K562 (cell line): ENCODE measurements around the gene FIBIN. TPM values are rescaled to one million over a fixed set of nuclear protein-coding genes. Genes with fewer than 3 reads are reported as not detected.

ENCODE experiments used
- ATAC-seq: fragments of 200-7000 bp; cut with Tn5 transposase; 3 replicates; pipeline ENCODE4 v1.9.1; 2020; ENCODE audit warnings: moderate library complexity
- BruUV-seq: library from RNA; stranded (reverse); fragments of 400-500 nt; replicated peaks from 2 replicates; lab custom pipeline; 2021; lab: Mats Ljungman, UMichigan
- CTCF ChIA-PET: fragments of 300-600 bp; formaldehyde crosslinking; extraction: SDS; loops from one replicate; lab custom pipeline; 2021; ENCODE audit warnings: low intra/inter-chr PET ratio; lab: Yijun Ruan, JAX
- POLR2A ChIA-PET: fragments of 300-600, 350-650 bp; sonication (Branson Sonifier 250); formaldehyde crosslinking; extraction: SDS; loops from one replicate; lab custom pipeline; 2021; ENCODE audit warnings: antibody characterized with exemption, inconsistent platforms; lab: Yijun Ruan, JAX
- DNase-seq, 4 experiments: peaks; one replicate each; pipeline versions ENCODE4 v3.0.0 to v3.0.0-alpha.2; 2011 to 2018; ENCODE audit warnings: low spot score in 3 of 4, mixed read lengths in 3 of 4; ENCODE audit errors: extremely low read depth in 1 of 4
- FAIRE-seq: peaks from 2 replicates; lab custom pipeline; 2011; peaks lifted over from hg19 to GRCh38; lab: Jason Lieb, UNC
- H2AFZ ChIP-seq: 2 replicates; pipeline ENCODE4 v1.6.0; 2011; ENCODE audit warnings: low read depth, low read length, control low read depth, inconsistent platforms
- H3K27ac ChIP-seq: fragments of 200-600 bp; 3 replicates; pipeline ENCODE4 v1.8.0; 2011; ENCODE audit warnings: low read depth, mild to moderate bottlenecking, control low read depth, inconsistent platforms, low read length, moderate library complexity, mixed read lengths; ENCODE audit errors: extremely low read depth
- H3K27me3 ChIP-seq, 2 experiments: fragments of 300-600 bp in 1 of 2; 2 replicates in 1 of 2; 3 replicates in 1 of 2; pipeline versions ENCODE4 v1.6.0 to v1.8.0; 2011; ENCODE audit warnings: inconsistent platforms in 2 of 2, low read length in 2 of 2, mild to moderate bottlenecking in 1 of 2, mixed read lengths in 1 of 2, moderate library complexity in 1 of 2; ENCODE audit not compliant: control insufficient read depth in 2 of 2, insufficient read depth in 2 of 2
- H3K36me3 ChIP-seq: fragments of 300-600 bp; 3 replicates; pipeline ENCODE4 v1.8.0; 2011; ENCODE audit warnings: mild to moderate bottlenecking, low read length, inconsistent platforms; ENCODE audit not compliant: control insufficient read depth, insufficient read depth
- H3K4me1 ChIP-seq, 2 experiments: fragments of 200-600 bp in 1 of 2; replicated peaks in 1 of 2; 2 replicates in 1 of 2; 3 replicates in 1 of 2; pipeline versions ENCODE4 v1.5.1 to v1.8.0; 2011; ENCODE audit warnings: inconsistent platforms in 2 of 2, low read length in 2 of 2, mild to moderate bottlenecking in 1 of 2, mixed read lengths in 1 of 2, moderate library complexity in 1 of 2; ENCODE audit not compliant: control insufficient read depth in 2 of 2, insufficient read depth in 2 of 2
- H3K4me2 ChIP-seq: 2 replicates; pipeline ENCODE4 v1.6.1; 2011; ENCODE audit warnings: low read length, control low read depth, inconsistent platforms, mixed read lengths; ENCODE audit not compliant: insufficient read depth
- H3K4me3 ChIP-seq: fragments of 200-600 bp; sonication (generic), shearing (Covaris generic); 2 replicates; pipeline ENCODE4 v1.5.1; 2016; ENCODE audit warnings: control low read depth, inconsistent platforms
- H3K79me2 ChIP-seq: fragments of 200-600 bp; 3 replicates; pipeline ENCODE4 v1.8.0; 2011; ENCODE audit warnings: low read length, inconsistent platforms; ENCODE audit not compliant: control insufficient read depth, insufficient read depth
- H3K9ac ChIP-seq, 2 experiments: 2 replicates each; pipeline versions ENCODE4 v1.6.0 to v1.6.1; 2011; ENCODE audit warnings: low read depth in 2 of 2, low read length in 2 of 2, control low read depth in 1 of 2, inconsistent platforms in 1 of 2, mild to moderate bottlenecking in 1 of 2, mixed read lengths in 1 of 2; ENCODE audit not compliant: insufficient read depth in 1 of 2
- H3K9me1 ChIP-seq: one replicate; pipeline ENCODE4 v1.6.0; 2011; ENCODE audit warnings: inconsistent platforms, mild to moderate bottlenecking, low read length, moderate library complexity; ENCODE audit not compliant: control insufficient read depth, insufficient read depth
- H3K9me3 ChIP-seq: replicated peaks from 2 replicates; pipeline ENCODE4 v1.5.1; 2011; ENCODE audit warnings: low read depth, low read length, inconsistent platforms; ENCODE audit not compliant: control insufficient read depth, insufficient read depth
- H4K20me1 ChIP-seq: replicated peaks from 2 replicates; pipeline ENCODE4 v1.6.1; 2011; ENCODE audit warnings: low read length, inconsistent platforms, mixed read lengths; ENCODE audit not compliant: control insufficient read depth, insufficient read depth
- GABPB2 ChIP-seq: fragments of 250-450 bp; sonication (Bioruptor Pico); conservative IDR thresholded peaks from 2 replicates; pipeline ENCODE4 v1.5.1; 2021; ENCODE audit warnings: mild to moderate bottlenecking
- MED1 ChIP-seq: sonication (generic); formaldehyde crosslinking; IDR thresholded peaks from 2 replicates; pipeline ENCODE4 v1.8.1; 2023; ENCODE audit warnings: missing genetic modification reagents, borderline replicate concordance
- NFRKB ChIP-seq: fragments of 450-650 bp; IDR thresholded peaks from 2 replicates; pipeline ENCODE4 v1.6.1; 2016; ENCODE audit warnings: low read depth
- SMAD2 ChIP-seq: fragments of 150-350 bp; IDR thresholded peaks from 2 replicates; pipeline ENCODE4 v1.6.1; 2014; ENCODE audit warnings: low read depth, mild to moderate bottlenecking, low read length
- SNRNP70 ChIP-seq: fragments of 200-400 bp; formaldehyde crosslinking; optimal IDR thresholded peaks from 2 replicates; pipeline ENCODE3; 2017; ENCODE audit warnings: low read depth, low read length
- TEAD2 ChIP-seq: fragments of 450-650 bp; IDR thresholded peaks from 2 replicates; pipeline ENCODE4 v1.6.1; 2016; ENCODE audit warnings: missing genetic modification characterization, control low read depth, missing compliant biosample characterization
- TEAD4 ChIP-seq, 2 experiments: sonication (generic) in 1 of 2; formaldehyde crosslinking in 1 of 2; IDR thresholded peaks; 2 replicates each; pipeline versions ENCODE4 v1.6.1 to v1.8.0; 2012 to 2022; ENCODE audit warnings: borderline replicate concordance in 1 of 2, inconsistent platforms in 1 of 2, low read length in 1 of 2, mild to moderate bottlenecking in 1 of 2, missing genetic modification reagents in 1 of 2
- ZNF644 ChIP-seq: fragments of 200-800 bp; sonication (Bioruptor generic); IDR thresholded peaks from 2 replicates; pipeline ENCODE4 v1.6.1; 2016; ENCODE audit warnings: low read depth, missing genetic modification characterization, missing compliant biosample characterization
- WGBS: fragments of 100-300 bp; shearing (Covaris generic); methylation state at CpG from one replicate; pipeline ENCODE4 v1.1.6; 2016; ENCODE audit warnings: low coverage, mixed read lengths; ENCODE audit not compliant: insufficient coverage; ENCODE audit errors: missing lambda C conversion rate; 5-methylcytosine and 5-hydroxymethylcytosine counted together
- in situ Hi-C: fragments of 300-500 bp; cut with MboI; formaldehyde crosslinking; loops from 4 replicates; pipeline ENCODE4 v1.15.0; 2018; ENCODE audit warnings: inconsistent platforms, mixed read lengths
- intact Hi-C: fragments of 100-400 bp; cut with micrococcal nuclease; formaldehyde crosslinking; loops from 2 replicates; pipeline ENCODE4 v1.14.2; 2022
- polyA plus RNA-seq, 8 experiments: library from polyadenylated mRNA; depleted of rRNA in 4 of 8; stranded (reverse) in 5 of 8; unstranded in 3 of 8; fragments of >200 nt; fragmentation: Nextera tagmentation in 2 of 8; fragmentation: Illumina TruSeq in 1 of 8; extraction: Ambion mirVana in 2 of 8; extraction: Trizol in 1 of 8; gene quantifications; 2 replicates each; pipeline versions ENCODE4 v1.2.1 to v1.2.3, GENCODE V29; 2011 to 2014; ENCODE audit warnings: inconsistent platforms in 1 of 8, missing spikeins in 1 of 8
- total RNA-seq, 7 experiments: library from RNA; depleted of rRNA in 6 of 7; stranded (reverse); fragments of >200 nt in 6 of 7; fragmentation: Illumina TruSeq in 2 of 7; extraction: Trizol in 2 of 7; gene quantifications; 2 replicates each; pipeline versions ENCODE4 v1.2.1 to v1.2.3, GENCODE V29; 2011 to 2021; ENCODE audit warnings: low replicate concordance in 1 of 7
- TF ChIP-seq, protein P1 (sequence below), 2 experiments: fragments of 250-450 bp in 1 of 2; fragments of 450-650 bp in 1 of 2; sonication (Bioruptor Pico) in 1 of 2; IDR thresholded peaks; 2 replicates each; pipeline versions ENCODE4 v1.6.1 to v1.8.0; 2016 to 2021; ENCODE audit warnings: mild to moderate bottlenecking in 2 of 2, moderate library complexity in 2 of 2, missing compliant biosample characterization in 1 of 2, missing genetic modification characterization in 1 of 2
- TF ChIP-seq, protein P2 (sequence below): sonication (generic); formaldehyde crosslinking; IDR thresholded peaks from 2 replicates; pipeline ENCODE4 v1.8.1; 2023; ENCODE audit warnings: mild to moderate bottlenecking, missing genetic modification reagents, moderate library complexity
- TF ChIP-seq, protein P3 (sequence below): IDR thresholded peaks from 3 replicates; pipeline ENCODE4 v1.6.1; 2011; ENCODE audit warnings: borderline replicate concordance, mild to moderate bottlenecking; ENCODE audit not compliant: insufficient read length, insufficient read depth
- TF ChIP-seq, protein P4 (sequence below): fragments of 250-450 bp; sonication (Bioruptor Pico); IDR thresholded peaks from 2 replicates; pipeline ENCODE4 v1.5.0; 2021
- TF ChIP-seq, protein P5 (sequence below): fragments of 250-450 bp; sonication (Bioruptor Pico); IDR thresholded peaks from 2 replicates; pipeline ENCODE4 v1.5.0; 2020; ENCODE audit warnings: mild to moderate bottlenecking, borderline replicate concordance

FIBIN gene
- total and polyA plus RNA-seq, 9 of the 15 experiments (the other 6 are each of a cell fraction or from before 2014, with no cell fraction given), result not detected

DNA sequence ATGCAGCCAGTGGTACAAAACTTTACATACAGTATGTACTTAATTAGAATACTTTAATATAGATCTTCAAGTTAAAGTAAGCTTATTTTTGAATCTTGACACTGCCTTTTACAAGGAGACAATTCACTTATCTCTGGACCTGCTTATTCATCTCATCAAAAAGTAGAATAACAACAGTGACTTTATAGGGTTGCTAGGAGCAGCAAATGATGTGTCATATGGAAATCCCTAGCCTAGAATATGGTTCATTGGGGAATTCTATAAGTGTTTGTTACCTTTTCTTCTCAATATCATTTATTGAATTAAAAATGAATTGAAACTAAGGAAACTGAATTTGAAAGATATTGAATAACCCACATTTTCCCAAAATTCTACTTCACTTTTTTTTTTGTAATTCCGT is 45.0 kb upstream of the FIBIN start:
- Histone ChIP-seq H3K9ac (no peak overlapping the region), H3K4me1 (no peaks in the 10 kb centered on the region), H3K9me1 (no peaks in the 10 kb centered on the region), H3K4me2 (no peak overlapping the region), H3K9me3 (no peaks in the 10 kb centered on the region), H3K79me2 (no peaks in the 10 kb centered on the region), H4K20me1 (no peaks in the 10 kb centered on the region), H3K36me3 (no peaks in the 10 kb centered on the region), H3K27ac (no peak overlapping the region), H2AFZ (no peak overlapping the region), H3K27me3 (no peaks in the 10 kb centered on the region), H3K4me3 (no peak overlapping the region)
- ATAC-seq (no peak), FAIRE-seq (no peak), DNase-seq (no peak)
- ChIA-PET POLR2A (no interaction called here), CTCF (no interaction called here)
- intact Hi-C loops, result no loop called here
- in situ Hi-C loops, result no loop called here
- TF ChIP-seq GABPB2 (no peak), NFRKB (no peak), MED1 (CRISPR knock-in tag) (no peak), SMAD2 (no peak), SNRNP70 (no peak), TEAD4 (IDR thresholded peaks at IDR 0.05; ENCODE audit: low read length) (no peak), TEAD4 (CRISPR knock-in tag; IDR thresholded peaks at IDR 0.05; ENCODE audit: borderline replicate concordance) (no peak), TEAD2 (tag) (no peak), ZNF644 (no peak)
- TF ChIP-seq, protein P1, sequence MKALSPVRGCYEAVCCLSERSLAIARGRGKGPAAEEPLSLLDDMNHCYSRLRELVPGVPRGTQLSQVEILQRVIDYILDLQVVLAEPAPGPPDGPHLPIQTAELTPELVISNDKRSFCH (CRISPR knock-in tag; IDR thresholded peaks at IDR 0.05), result no peak
- TF ChIP-seq, protein P1 (tag; IDR thresholded peaks at IDR 0.05), result no peak
- TF ChIP-seq, protein P2, sequence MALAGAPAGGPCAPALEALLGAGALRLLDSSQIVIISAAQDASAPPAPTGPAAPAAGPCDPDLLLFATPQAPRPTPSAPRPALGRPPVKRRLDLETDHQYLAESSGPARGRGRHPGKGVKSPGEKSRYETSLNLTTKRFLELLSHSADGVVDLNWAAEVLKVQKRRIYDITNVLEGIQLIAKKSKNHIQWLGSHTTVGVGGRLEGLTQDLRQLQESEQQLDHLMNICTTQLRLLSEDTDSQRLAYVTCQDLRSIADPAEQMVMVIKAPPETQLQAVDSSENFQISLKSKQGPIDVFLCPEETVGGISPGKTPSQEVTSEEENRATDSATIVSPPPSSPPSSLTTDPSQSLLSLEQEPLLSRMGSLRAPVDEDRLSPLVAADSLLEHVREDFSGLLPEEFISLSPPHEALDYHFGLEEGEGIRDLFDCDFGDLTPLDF, result no peak
- TF ChIP-seq, protein P3, sequence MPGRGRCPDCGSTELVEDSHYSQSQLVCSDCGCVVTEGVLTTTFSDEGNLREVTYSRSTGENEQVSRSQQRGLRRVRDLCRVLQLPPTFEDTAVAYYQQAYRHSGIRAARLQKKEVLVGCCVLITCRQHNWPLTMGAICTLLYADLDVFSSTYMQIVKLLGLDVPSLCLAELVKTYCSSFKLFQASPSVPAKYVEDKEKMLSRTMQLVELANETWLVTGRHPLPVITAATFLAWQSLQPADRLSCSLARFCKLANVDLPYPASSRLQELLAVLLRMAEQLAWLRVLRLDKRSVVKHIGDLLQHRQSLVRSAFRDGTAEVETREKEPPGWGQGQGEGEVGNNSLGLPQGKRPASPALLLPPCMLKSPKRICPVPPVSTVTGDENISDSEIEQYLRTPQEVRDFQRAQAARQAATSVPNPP, result no peak
- TF ChIP-seq, protein P4, sequence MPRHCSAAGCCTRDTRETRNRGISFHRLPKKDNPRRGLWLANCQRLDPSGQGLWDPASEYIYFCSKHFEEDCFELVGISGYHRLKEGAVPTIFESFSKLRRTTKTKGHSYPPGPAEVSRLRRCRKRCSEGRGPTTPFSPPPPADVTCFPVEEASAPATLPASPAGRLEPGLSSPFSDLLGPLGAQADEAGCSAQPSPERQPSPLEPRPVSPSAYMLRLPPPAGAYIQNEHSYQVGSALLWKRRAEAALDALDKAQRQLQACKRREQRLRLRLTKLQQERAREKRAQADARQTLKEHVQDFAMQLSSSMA (CRISPR knock-in tag), result no peak
- TF ChIP-seq, protein P5, sequence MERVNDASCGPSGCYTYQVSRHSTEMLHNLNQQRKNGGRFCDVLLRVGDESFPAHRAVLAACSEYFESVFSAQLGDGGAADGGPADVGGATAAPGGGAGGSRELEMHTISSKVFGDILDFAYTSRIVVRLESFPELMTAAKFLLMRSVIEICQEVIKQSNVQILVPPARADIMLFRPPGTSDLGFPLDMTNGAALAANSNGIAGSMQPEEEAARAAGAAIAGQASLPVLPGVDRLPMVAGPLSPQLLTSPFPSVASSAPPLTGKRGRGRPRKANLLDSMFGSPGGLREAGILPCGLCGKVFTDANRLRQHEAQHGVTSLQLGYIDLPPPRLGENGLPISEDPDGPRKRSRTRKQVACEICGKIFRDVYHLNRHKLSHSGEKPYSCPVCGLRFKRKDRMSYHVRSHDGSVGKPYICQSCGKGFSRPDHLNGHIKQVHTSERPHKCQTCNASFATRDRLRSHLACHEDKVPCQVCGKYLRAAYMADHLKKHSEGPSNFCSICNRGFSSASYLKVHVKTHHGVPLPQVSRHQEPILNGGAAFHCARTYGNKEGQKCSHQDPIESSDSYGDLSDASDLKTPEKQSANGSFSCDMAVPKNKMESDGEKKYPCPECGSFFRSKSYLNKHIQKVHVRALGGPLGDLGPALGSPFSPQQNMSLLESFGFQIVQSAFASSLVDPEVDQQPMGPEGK (CRISPR knock-in tag), result no peak
- BruUV-seq, result no TSS peak
- WGBS, result 0% methylated on average over 1 of the region's 1 CpG
